GM06990 (cell line): Measurements from ENCODE around the gene LARGE1.

Experiments used
- DNase-seq: peaks from one replicate; pipeline ENCODE4 v3.0.0-alpha.2; 2011; ENCODE audit not compliant: insufficient read length; ENCODE audit errors: extremely low read depth
- H3K27me3 ChIP-seq: replicated peaks from 2 replicates; pipeline ENCODE4 v1.6.0; 2011; ENCODE audit warnings: low read length; ENCODE audit not compliant: control insufficient read depth, insufficient read depth
- H3K36me3 ChIP-seq: 2 replicates; pipeline ENCODE4 v1.5.1; 2011; ENCODE audit warnings: low read length; ENCODE audit not compliant: control insufficient read depth, insufficient read depth
- H3K4me3 ChIP-seq: replicated peaks from 2 replicates; pipeline ENCODE4 v1.5.1; 2011; ENCODE audit warnings: low read depth, mild to moderate bottlenecking, control low read depth, low read length
- TF ChIP-seq, protein P1 (sequence below): IDR thresholded peaks from 2 replicates; pipeline ENCODE4 v1.5.1; 2011; ENCODE audit warnings: low read length, control low read depth, mild to moderate bottlenecking, inconsistent platforms; ENCODE audit not compliant: insufficient read depth, poor library complexity, severe bottlenecking

The LARGE1 gene

DNA sequence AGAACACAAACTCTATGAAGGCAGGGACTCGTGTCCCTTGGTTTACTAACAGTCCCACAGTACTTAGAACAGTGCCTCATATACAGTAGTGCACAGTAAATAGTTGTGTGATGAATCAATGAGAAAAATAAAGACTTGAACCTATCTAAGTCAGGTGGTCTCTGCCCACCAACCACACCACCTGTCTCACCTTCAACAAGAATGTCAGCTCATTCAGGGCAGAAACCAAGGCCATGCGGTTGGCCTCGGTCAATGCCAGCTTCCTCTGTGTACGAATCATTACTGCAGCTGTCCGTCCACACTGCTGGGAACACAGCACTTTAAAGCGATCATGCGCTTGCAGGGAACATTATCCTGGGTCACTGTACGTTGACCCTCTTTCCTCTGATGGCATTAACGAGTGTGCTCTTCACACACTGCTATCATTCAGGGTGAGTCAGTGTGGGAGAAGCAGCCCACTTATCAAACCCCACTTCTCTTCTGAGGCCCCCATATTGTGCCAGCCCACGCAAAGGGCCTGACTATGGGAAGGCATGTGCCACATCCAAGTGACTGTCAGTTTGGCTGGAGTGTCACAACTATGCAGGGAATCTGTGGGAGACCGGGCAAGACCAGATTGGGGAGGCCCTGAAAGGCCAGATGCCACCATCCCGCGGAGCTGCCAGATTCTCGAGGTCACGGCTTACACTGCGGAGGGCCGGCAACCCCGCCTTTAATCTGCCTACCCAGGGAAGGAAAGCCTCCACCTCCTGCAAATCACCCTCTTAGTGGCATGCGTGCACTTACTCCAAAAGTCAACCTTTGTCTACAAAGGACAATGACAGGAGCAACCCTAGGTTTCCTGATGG lies 36.1 kb downstream of the LARGE1 start:
- no peak for DNase-seq
- TF ChIP-seq, protein P1, sequence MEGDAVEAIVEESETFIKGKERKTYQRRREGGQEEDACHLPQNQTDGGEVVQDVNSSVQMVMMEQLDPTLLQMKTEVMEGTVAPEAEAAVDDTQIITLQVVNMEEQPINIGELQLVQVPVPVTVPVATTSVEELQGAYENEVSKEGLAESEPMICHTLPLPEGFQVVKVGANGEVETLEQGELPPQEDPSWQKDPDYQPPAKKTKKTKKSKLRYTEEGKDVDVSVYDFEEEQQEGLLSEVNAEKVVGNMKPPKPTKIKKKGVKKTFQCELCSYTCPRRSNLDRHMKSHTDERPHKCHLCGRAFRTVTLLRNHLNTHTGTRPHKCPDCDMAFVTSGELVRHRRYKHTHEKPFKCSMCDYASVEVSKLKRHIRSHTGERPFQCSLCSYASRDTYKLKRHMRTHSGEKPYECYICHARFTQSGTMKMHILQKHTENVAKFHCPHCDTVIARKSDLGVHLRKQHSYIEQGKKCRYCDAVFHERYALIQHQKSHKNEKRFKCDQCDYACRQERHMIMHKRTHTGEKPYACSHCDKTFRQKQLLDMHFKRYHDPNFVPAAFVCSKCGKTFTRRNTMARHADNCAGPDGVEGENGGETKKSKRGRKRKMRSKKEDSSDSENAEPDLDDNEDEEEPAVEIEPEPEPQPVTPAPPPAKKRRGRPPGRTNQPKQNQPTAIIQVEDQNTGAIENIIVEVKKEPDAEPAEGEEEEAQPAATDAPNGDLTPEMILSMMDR: no peak
- H3K4me3 ChIP-seq: no peak overlapping the region
- no peaks in the 10 kb centered on the region for H3K36me3 ChIP-seq
- no peaks in the 10 kb centered on the region for H3K27me3 ChIP-seq

DNA sequence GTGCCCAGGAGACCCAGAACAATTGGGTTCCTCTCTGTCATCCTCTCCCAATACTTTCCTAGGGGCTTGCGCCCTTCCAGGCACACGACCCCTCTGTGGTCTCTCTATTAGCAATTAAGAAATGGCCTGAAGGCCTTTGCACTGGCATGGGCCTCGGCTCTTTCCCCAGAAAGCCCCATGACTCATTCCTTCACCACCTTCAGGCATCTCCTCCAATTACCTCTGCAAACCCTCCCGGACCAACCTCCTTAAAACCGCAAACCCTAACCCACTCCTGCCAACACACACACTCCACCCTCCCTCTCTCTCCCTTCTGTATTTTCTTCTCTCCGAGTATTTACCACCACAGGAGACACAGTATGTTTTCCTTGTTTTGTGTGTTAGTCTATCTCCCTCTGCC lies 36.7 kb downstream of the LARGE1 start:
- Histone ChIP-seq H3K36me3 (no peaks in the 10 kb centered on the region), H3K27me3 (no peaks in the 10 kb centered on the region), H3K4me3 (no peak overlapping the region)
- DNase-seq: no peak
- TF ChIP-seq, protein P1: no peak

DNA sequence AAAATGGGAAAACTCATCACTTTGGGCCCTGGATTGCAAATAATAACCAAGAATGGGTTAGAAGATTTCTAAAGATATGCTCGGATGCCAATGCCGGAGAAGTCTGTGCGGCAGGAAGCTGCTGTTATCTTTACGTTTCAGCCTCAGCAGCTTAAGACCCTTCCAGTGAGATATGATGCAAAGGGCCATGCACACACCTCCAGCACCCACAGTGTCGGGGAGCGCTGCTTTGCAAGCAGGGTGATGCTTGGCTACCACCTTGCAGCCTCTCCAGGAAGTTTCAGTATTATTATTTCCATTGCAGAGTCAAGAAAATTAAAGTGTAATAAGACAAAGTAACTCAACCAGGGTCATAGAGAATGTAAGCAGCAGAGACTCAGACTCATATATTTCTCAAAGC lies 37.3 kb downstream of the LARGE1 start:
- Histone ChIP-seq H3K4me3 (no peak overlapping the region), H3K27me3 (no peaks in the 10 kb centered on the region), H3K36me3 (no peaks in the 10 kb centered on the region)
- no peak for DNase-seq
- TF ChIP-seq, protein P1: no peak

DNA sequence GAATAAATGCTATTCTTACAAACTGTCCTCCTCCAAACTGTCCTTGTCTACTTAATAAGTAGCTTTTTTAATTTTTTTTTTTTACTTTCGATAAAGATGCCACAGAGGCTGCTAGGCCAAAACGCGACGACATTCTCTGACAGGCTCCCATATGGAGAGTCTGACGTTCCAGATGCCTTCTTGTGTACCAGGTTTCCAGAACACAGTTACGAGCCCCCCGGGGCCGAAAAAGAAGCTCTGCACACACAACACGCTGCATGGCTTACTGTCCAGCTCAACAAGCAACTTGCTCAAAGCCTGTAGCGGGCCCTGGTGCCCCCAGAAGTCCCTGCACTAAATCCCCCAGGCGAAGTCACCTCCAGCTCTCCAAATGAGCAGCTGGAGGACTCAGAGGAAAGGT lies 39.3 kb downstream of the LARGE1 start:
- Histone ChIP-seq H3K27me3 (no peaks in the 10 kb centered on the region), H3K4me3 (no peak overlapping the region), H3K36me3 (no peaks in the 10 kb centered on the region)
- TF ChIP-seq, protein P1: no peak
- no peak for DNase-seq

DNA sequence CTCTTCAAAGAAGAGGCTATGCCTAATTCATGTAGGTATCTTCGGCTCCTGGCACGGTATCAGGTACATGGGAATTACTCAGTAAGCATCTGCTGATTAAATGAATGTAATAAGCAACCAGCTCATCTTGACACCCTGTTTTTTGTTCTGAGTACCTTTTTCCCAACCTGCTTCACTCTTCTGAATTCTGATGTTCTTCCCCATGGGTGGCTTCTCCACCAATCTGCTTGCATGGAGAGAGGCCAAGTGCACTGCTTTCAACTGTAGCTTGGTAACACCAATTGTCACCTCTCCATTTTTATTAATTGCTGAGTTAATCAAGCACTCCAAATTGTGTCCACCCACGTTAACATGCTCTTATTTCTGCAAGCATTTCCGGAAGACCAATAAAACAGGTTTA lies 40.5 kb downstream of the LARGE1 start:
- H3K27me3 ChIP-seq: no peaks in the 10 kb centered on the region
- DNase-seq: no peak
- TF ChIP-seq, protein P1: no peak
- no peaks in the 10 kb centered on the region for H3K36me3 ChIP-seq
- H3K4me3 ChIP-seq: no peak overlapping the region
